B cell (primary cell): ENCODE results near the gene U2AF2. TPM values are rescaled to one million over a fixed set of nuclear protein-coding genes. Genes with fewer than 3 reads are reported as not detected.
A peak's percentile ranks its signal among the peaks of the same experiment; 100 is the strongest.

Source experiments
- ATAC-seq: fragments of 200-7000 bp; cut with Tn5 transposase; one replicate; pipeline ENCODE4 v1.10.0; 2021; ENCODE audit warnings: low read depth, mild to moderate bottlenecking, moderate number of reproducible peaks, moderate library complexity
- CTCF ChIA-PET: fragments of 350-600 bp; sonication (Branson Sonifier 250); formaldehyde crosslinking; loops from one replicate; lab custom pipeline; 2021; ENCODE audit warnings: antibody characterized with exemption, inconsistent platforms; lab: Charles Lee
- POLR2A ChIA-PET: fragments of 350-600 bp; sonication (Branson Sonifier 250); formaldehyde crosslinking; loops from one replicate; lab custom pipeline; 2021; ENCODE audit warnings: antibody characterized with exemption; lab: Charles Lee
- DNase-seq: peaks from one replicate; pipeline ENCODE4 v3.0.0; 2013
- H2AFZ ChIP-seq: 2 replicates; pipeline ENCODE4 v1.6.1; 2012; ENCODE audit warnings: mild to moderate bottlenecking, low read depth, low read length; ENCODE audit not compliant: insufficient read depth, poor library complexity, severe bottlenecking
- H3K27ac ChIP-seq, 2 donors: 1 replicate in 1 of 2; 2 replicates in 1 of 2; pipeline ENCODE4 v1.5.1; 2012 to 2013; ENCODE audit warnings: low read length in 2 of 2, mild to moderate bottlenecking in 2 of 2, moderate library complexity in 1 of 2
- H3K27me3 ChIP-seq, 4 experiments: fragments of 200-600 bp in 1 of 4; sonication (generic) in 1 of 4; replicated peaks in 1 of 4; 1 replicate in 2 of 4; 2 replicates in 2 of 4; pipeline versions ENCODE4 v1.6.1 to v1.7.0; 2013 to 2016; ENCODE audit warnings: low read length in 3 of 4, mild to moderate bottlenecking in 2 of 4, mixed read lengths in 1 of 4, moderate library complexity in 1 of 4; ENCODE audit not compliant: insufficient read depth in 4 of 4, control insufficient read depth in 3 of 4; ENCODE audit errors: control extremely low read depth in 1 of 4
- H3K36me3 ChIP-seq, 2 experiments: replicated peaks in 1 of 2; 1 replicate in 1 of 2; 2 replicates in 1 of 2; pipeline versions ENCODE4 v1.6.1 to v1.7.1; 2013; ENCODE audit warnings: low read length in 1 of 2; ENCODE audit not compliant: insufficient read depth in 2 of 2, control insufficient read depth in 1 of 2; ENCODE audit errors: control extremely low read depth in 1 of 2, extremely low read depth in 1 of 2
- H3K4me1 ChIP-seq, 2 donors: fragments of 200-600 bp in 1 of 2; sonication (generic) in 1 of 2; 1 replicate in 1 of 2; 2 replicates in 1 of 2; pipeline versions ENCODE4 v1.5.1 to v1.6.1; 2013 to 2017; ENCODE audit warnings: low read length in 2 of 2; ENCODE audit not compliant: control insufficient read depth in 2 of 2, insufficient read depth in 2 of 2
- H3K4me2 ChIP-seq: replicated peaks from 2 replicates; pipeline ENCODE3; 2012; ENCODE audit warnings: mild to moderate bottlenecking, low read depth, low read length; ENCODE audit not compliant: poor library complexity, severe bottlenecking
- H3K4me3 ChIP-seq, 5 experiments: fragments of 200-600 bp in 1 of 5; sonication (generic) in 1 of 5; 1 replicate in 3 of 5; 2 replicates in 2 of 5; pipeline versions ENCODE4 v1.5.1 to v1.7.0; 2011 to 2016; ENCODE audit warnings: low read length in 4 of 5, mild to moderate bottlenecking in 4 of 5, low read depth in 2 of 5, control low read depth in 1 of 5, moderate library complexity in 1 of 5; ENCODE audit not compliant: insufficient read depth in 1 of 5; ENCODE audit errors: control extremely low read depth in 1 of 5, extremely low read depth in 1 of 5
- H3K79me2 ChIP-seq: fragments of 200-600 bp; sonication (generic); one replicate; pipeline ENCODE4 v1.6.0; 2016; ENCODE audit warnings: low read length; ENCODE audit not compliant: control insufficient read depth, insufficient read depth
- H3K9ac ChIP-seq: fragments of 200-600 bp; sonication (generic); 2 replicates; pipeline ENCODE4 v1.6.1; 2017; ENCODE audit warnings: mild to moderate bottlenecking, low read length, moderate library complexity
- H3K9me3 ChIP-seq, 3 donors: one replicate each; pipeline versions ENCODE4 v1.6.1 to v1.7.1; 2013; ENCODE audit warnings: low read length in 2 of 3; ENCODE audit not compliant: control insufficient read depth in 2 of 3, insufficient read depth in 1 of 3; ENCODE audit errors: control extremely low read depth in 1 of 3
- H4K20me1 ChIP-seq: 2 replicates; pipeline ENCODE4 v1.6.0; 2012; ENCODE audit warnings: mild to moderate bottlenecking, low read length; ENCODE audit not compliant: insufficient read depth, control insufficient read depth, poor library complexity, severe bottlenecking
- H3K27ac Mint-ChIP-seq: one replicate; pipeline ENCODE4 v1.8.0; 2021; ENCODE audit warnings: mixed read lengths
- H3K27me3 Mint-ChIP-seq: one replicate; pipeline ENCODE4 v1.8.0; 2021; ENCODE audit warnings: mixed read lengths
- H3K4me1 Mint-ChIP-seq: one replicate; pipeline ENCODE4 v1.8.0; 2021; ENCODE audit warnings: mixed read lengths
- H3K4me3 Mint-ChIP-seq: one replicate; pipeline ENCODE4 v1.8.0; 2021; ENCODE audit warnings: mixed read lengths
- H3K9me3 Mint-ChIP-seq: one replicate; pipeline ENCODE4 v1.8.0; 2022; ENCODE audit warnings: mixed read lengths; ENCODE audit not compliant: insufficient read depth
- EZH2 ChIP-seq: IDR thresholded peaks from 2 replicates; pipeline ENCODE4 v1.6.1; 2012; ENCODE audit warnings: borderline replicate concordance, low read depth, mild to moderate bottlenecking, moderate library complexity, low read length; ENCODE audit not compliant: insufficient read depth, poor library complexity, severe bottlenecking
- WGBS: methylation state at CpG from one replicate; pipeline ENCODE4 v1.1.5; 2013; ENCODE audit warnings: missing lambda C conversion rate; ENCODE audit not compliant: insufficient coverage; 5-methylcytosine and 5-hydroxymethylcytosine counted together
- intact Hi-C: fragments of 100-400 bp; cut with micrococcal nuclease; formaldehyde crosslinking; loops from one replicate; pipeline ENCODE4 v1.10.0; 2022
- polyA plus RNA-seq: library from polyadenylated mRNA; depleted of rRNA; stranded (reverse); fragments of >200 nt; gene quantifications from 2 replicates; pipeline ENCODE4 v1.2.3, GENCODE V29; 2012
- total RNA-seq, 2 donors: library from RNA; stranded (reverse); fragments of 120-200 nt in 1 of 2; gene quantifications; 1 replicate in 1 of 2; 2 replicates in 1 of 2; pipeline versions ENCODE4 v1.2.3 to v1.2.4, GENCODE V29; 2013 to 2022
- TF ChIP-seq, protein P1 (sequence below): fragments of 200-600 bp; IDR thresholded peaks from one replicate; pipeline ENCODE4 v1.8.0; 2022; ENCODE audit warnings: antibody characterized with exemption, mild to moderate bottlenecking

U2AF2 gene
- total and polyA plus RNA-seq, 2 donors (not counting 1 experiment from before 2014, with no cell fraction given): 275 to 300 TPM

DNA sequence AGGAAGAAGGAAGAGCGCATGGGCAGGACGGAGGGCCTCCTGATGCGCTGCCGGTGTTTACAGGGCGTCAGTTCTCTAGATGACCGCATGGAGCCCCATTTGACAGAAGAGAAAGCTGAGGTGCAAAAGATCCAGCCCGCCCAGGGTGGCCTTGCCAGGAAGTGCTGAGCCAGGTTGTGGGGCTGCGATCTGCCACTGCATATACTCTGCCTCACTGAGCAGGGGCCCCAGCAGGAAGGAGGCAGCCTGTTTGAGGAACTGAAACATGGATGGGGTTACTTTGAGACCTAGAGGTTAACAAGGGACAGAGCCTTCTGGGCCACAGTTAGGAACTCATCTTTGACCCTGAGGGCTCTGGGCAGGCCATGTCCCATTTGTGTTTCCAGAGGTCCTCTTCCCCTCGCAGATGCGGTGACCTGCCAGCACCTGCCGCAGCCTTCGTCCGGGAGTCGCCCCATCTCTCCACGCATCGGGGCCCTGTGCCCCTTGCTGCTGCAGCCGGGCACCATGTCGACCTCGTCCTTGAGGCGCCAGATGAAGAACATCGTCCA is 23.4 kb downstream of the U2AF2 start:
- Histone ChIP-seq H3K9me3 (peaks cover 0 to 2% (median 0%) of the 10 kb centered on the region in 3 donors), H3K4me1 (peaks cover 50 to 70% of the 10 kb centered on the region in 2 donors), H3K79me2 (peaks cover 80% of the 10 kb centered on the region), H3K9ac (peak overlapping the region; percentile 80), H4K20me1 (peaks cover 66% of the 10 kb centered on the region), H3K4me2 (peak overlapping the region; percentile 82), H2AFZ (no peak overlapping the region), H3K27me3 (no peaks in the 10 kb centered on the region), H3K36me3 (peaks cover 0 to 62% of the 10 kb centered on the region in 2 experiments), H3K27ac (peak overlapping the region; percentile 87 to 93), H3K4me3 (peak overlapping the region in 4 of 5 experiments; percentile 6 to 93 (median 26))
- intact Hi-C loops: loop anchor here (1.0 to 5.0 kb wide), 4 partner anchors 36 to 1476 kb away; partner anchors contain the start of genes PPP1R12C, RPS9, ZNF580 and ZNF581
- peak; percentile 81 for ATAC-seq
- peak; percentile 93 for DNase-seq
- POLR2A ChIA-PET: interaction anchor here (0.6 to 1.5 kb wide), 5 partner anchors 24 to 1432 kb away, joined by 3 to 8 read pairs (median 4); partner anchors contain the start of genes U2AF2 and ZNF581
- Mint-ChIP-seq H3K9me3 (no peaks in the 10 kb centered on the region), H3K4me3 (peak overlapping the region; percentile 95), H3K27me3 (no peaks in the 10 kb centered on the region), H3K4me1 (peaks cover 64% of the 10 kb centered on the region), H3K27ac (peak overlapping the region; percentile 96)
- no peak for TF ChIP-seq EZH2
- TF ChIP-seq, protein P1, sequence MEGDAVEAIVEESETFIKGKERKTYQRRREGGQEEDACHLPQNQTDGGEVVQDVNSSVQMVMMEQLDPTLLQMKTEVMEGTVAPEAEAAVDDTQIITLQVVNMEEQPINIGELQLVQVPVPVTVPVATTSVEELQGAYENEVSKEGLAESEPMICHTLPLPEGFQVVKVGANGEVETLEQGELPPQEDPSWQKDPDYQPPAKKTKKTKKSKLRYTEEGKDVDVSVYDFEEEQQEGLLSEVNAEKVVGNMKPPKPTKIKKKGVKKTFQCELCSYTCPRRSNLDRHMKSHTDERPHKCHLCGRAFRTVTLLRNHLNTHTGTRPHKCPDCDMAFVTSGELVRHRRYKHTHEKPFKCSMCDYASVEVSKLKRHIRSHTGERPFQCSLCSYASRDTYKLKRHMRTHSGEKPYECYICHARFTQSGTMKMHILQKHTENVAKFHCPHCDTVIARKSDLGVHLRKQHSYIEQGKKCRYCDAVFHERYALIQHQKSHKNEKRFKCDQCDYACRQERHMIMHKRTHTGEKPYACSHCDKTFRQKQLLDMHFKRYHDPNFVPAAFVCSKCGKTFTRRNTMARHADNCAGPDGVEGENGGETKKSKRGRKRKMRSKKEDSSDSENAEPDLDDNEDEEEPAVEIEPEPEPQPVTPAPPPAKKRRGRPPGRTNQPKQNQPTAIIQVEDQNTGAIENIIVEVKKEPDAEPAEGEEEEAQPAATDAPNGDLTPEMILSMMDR: peak; percentile 54
- CTCF ChIA-PET: interaction anchor here (1.1 to 1.8 kb wide), 2 partner anchors 23 to 25 kb away, joined by 5 to 6 read pairs; partner anchors contain the start of gene U2AF2
- 31% methylated on average over 18 of the region's 21 CpGs for WGBS
